Upper lobe of right lung (tissue), 1 donor: ENCODE measurements around the gene DCAF11. TPM values are rescaled to one million over a fixed set of nuclear protein-coding genes. Genes with fewer than 3 reads are reported as not detected.
A peak's percentile ranks its signal among the peaks of the same experiment; 100 is the strongest.

ENCODE experiments used
- ATAC-seq: fragments of 200-7000 bp; cut with Tn5 transposase; one replicate; pipeline ENCODE4 v1.9.1; 2020; ENCODE audit warnings: mild to moderate bottlenecking, moderate library complexity
- DNase-seq: peaks from one replicate; pipeline ENCODE4 v3.0.0-alpha.2; 2020
- H3K27ac ChIP-seq: fragments of 200-600 bp; one replicate; pipeline ENCODE4 v1.8.0; 2022
- H3K27me3 ChIP-seq: fragments of 200-600 bp; one replicate; pipeline ENCODE4 v1.8.0; 2022; ENCODE audit warnings: mild to moderate bottlenecking
- H3K36me3 ChIP-seq: fragments of 200-600 bp; one replicate; pipeline ENCODE4 v1.8.0; 2022
- H3K4me1 ChIP-seq: fragments of 200-600 bp; one replicate; pipeline ENCODE4 v1.8.0; 2022
- H3K4me3 ChIP-seq: fragments of 200-600 bp; one replicate; pipeline ENCODE4 v1.8.0; 2022; ENCODE audit warnings: mild to moderate bottlenecking
- H3K9me3 ChIP-seq: fragments of 200-600 bp; one replicate; pipeline ENCODE4 v1.8.0; 2022
- CTCF ChIP-seq: fragments of 200-600 bp; IDR thresholded peaks from one replicate; pipeline ENCODE4 v1.8.0; 2022; ENCODE audit warnings: antibody characterized with exemption
- intact Hi-C: fragments of 100-400 bp; cut with DNase I; formaldehyde crosslinking; loops from one replicate; pipeline ENCODE4 v1.11.0; 2022
- total RNA-seq: library from RNA; stranded (reverse); fragmentation: NEBNext Ultra II Directional; extraction: Animal tissue kit (Norgen Biotek cat#: 25700); gene quantifications from one replicate; pipeline ENCODE4 v1.2.1, GENCODE V29; 2021
- donor health status: DM: no; HTN: yes; CAD: no; lungs with severe emphysema.

DCAF11 gene
- total RNA-seq, 1 donor from 2014 or later = 57.8 TPM

- peak overlapping the region; percentile 99 for H3K4me3 ChIP-seq
- ATAC-seq (no peak), DNase-seq (no peak)
- intact Hi-C loops = no loop called here
- H3K36me3 ChIP-seq = peaks cover 21% of the 10 kb centered on the region
- H3K9me3 ChIP-seq = no peaks in the 10 kb centered on the region
- TF ChIP-seq CTCF = no peak
- no peaks in the 10 kb centered on the region for H3K27me3 ChIP-seq
- peak overlapping the region; percentile 91 for H3K27ac ChIP-seq
- peaks cover 30% of the 10 kb centered on the region for H3K4me1 ChIP-seq
These were observed 22.3 kb downstream of the DCAF11 start for GRCh38 chr14:24136684-24137528.

GRCh38 chr14:24137529-24138395, 23.2 kb downstream of the DCAF11 start:
- H3K27ac ChIP-seq = peak overlapping the region; percentile 91
- TF ChIP-seq CTCF = no peak
- peaks cover 34% of the 10 kb centered on the region for H3K4me1 ChIP-seq

GRCh38 chr14:24138396-24139271, 24.1 kb downstream of the DCAF11 start:
- H3K27me3 ChIP-seq = no peaks in the 10 kb centered on the region
- peaks cover 34% of the 10 kb centered on the region for H3K4me1 ChIP-seq
- no peak for TF ChIP-seq CTCF
- H3K36me3 ChIP-seq = peaks cover 28% of the 10 kb centered on the region
- H3K9me3 ChIP-seq = no peaks in the 10 kb centered on the region
- ATAC-seq (no peak), DNase-seq (no peak)
- no peak overlapping the region for H3K27ac ChIP-seq
- H3K4me3 ChIP-seq = no peak overlapping the region
- intact Hi-C loops = no loop called here

More at GRCh38 chr14:24137529-24138395, 23.2 kb downstream of the DCAF11 start:
- DNase-seq = no peak
- Histone ChIP-seq H3K4me3 (no peak overlapping the region), H3K9me3 (no peaks in the 10 kb centered on the region), H3K27me3 (no peaks in the 10 kb centered on the region), H3K36me3 (peaks cover 21% of the 10 kb centered on the region)
- no peak for ATAC-seq
- intact Hi-C loops = no loop called here

GRCh38 chr14:24139272-24139934, 24.8 kb downstream of the DCAF11 start:
- no peak for ATAC-seq
- H3K27ac ChIP-seq = no peak overlapping the region
- peaks cover 34% of the 10 kb centered on the region for H3K4me1 ChIP-seq
- no peaks in the 10 kb centered on the region for H3K9me3 ChIP-seq
- intact Hi-C loops = no loop called here
- peak overlapping the region; percentile 77 for H3K4me3 ChIP-seq
- H3K27me3 ChIP-seq = no peaks in the 10 kb centered on the region
- no peak for TF ChIP-seq CTCF
- DNase-seq = no peak
- peaks cover 36% of the 10 kb centered on the region for H3K36me3 ChIP-seq
